ENCODE measurements around the gene LRRK1.

DNA sequence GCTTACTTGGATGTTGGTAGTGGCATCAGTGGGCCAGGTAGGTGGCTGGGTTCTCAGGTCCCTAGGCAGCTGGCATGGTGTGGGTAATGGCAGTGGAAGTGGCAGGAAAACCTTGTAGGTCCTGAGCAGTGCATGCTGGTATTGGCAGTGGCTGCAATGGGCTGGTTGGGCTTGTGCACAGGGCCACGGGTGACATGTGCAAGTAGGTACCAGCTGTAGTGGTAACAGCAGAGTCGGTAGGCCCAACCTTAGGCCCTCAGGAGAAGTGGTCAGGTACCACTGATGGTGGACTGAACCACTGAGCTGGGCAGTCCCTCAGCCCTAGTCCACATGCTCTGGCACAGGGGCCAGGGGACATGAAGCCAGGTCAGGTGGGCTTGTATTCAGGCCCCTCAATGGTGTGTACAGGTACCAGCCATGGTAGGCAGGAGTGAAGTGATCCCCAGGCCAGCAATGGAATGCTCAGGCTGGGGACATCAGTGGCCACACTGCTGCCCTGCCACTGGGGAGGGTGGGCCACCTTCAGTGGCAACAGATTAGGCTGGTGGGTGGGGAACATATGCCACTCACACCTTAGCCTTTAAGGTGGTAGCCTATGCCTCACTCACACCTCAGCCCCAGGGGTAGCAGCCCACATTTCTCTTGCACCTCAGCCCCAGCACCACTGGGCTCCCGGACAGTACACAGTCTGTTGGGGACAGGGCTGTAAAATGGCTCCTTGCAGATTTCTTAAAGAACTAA, 118.1 kb downstream of the LRRK1 start:
- TF ChIP-seq, protein P1, sequence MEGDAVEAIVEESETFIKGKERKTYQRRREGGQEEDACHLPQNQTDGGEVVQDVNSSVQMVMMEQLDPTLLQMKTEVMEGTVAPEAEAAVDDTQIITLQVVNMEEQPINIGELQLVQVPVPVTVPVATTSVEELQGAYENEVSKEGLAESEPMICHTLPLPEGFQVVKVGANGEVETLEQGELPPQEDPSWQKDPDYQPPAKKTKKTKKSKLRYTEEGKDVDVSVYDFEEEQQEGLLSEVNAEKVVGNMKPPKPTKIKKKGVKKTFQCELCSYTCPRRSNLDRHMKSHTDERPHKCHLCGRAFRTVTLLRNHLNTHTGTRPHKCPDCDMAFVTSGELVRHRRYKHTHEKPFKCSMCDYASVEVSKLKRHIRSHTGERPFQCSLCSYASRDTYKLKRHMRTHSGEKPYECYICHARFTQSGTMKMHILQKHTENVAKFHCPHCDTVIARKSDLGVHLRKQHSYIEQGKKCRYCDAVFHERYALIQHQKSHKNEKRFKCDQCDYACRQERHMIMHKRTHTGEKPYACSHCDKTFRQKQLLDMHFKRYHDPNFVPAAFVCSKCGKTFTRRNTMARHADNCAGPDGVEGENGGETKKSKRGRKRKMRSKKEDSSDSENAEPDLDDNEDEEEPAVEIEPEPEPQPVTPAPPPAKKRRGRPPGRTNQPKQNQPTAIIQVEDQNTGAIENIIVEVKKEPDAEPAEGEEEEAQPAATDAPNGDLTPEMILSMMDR (conservative IDR thresholded peaks at IDR 0.05; ENCODE audit: low read depth, low read length): no peak
- TF ChIP-seq EZH2 (IDR thresholded peaks at IDR 0.05; ENCODE audit: low read length, unreplicated experiment) (no peak), EZH2phosphoT487 (IDR thresholded peaks at IDR 0.05; ENCODE audit: borderline replicate concordance, low read length) (no peak)
